OCI-LY3 (cell line): Measurements from ENCODE around the gene RANBP9.

ENCODE experiments used
- H2AFZ ChIP-seq: fragments of 200-600, 300-600 bp; shearing (Covaris generic); 2 replicates; pipeline ENCODE4 v1.6.0; 2014; ENCODE audit warnings: antibody characterized with exemption, low read depth, low read length
- H3K27ac ChIP-seq: fragments of 200-600, 300-600 bp; sonication (generic); 2 replicates; pipeline ENCODE4 v1.5.1; 2014; ENCODE audit warnings: mild to moderate bottlenecking, low read length, moderate library complexity, mixed read lengths
- H3K27me3 ChIP-seq: fragments of 200-600, 300-600 bp; sonication (generic); 2 replicates; pipeline ENCODE4 v1.6.1; 2014; ENCODE audit warnings: low read depth, low read length, mixed read lengths
- H3K36me3 ChIP-seq: fragments of 200-600, 300-600 bp; sonication (generic); replicated peaks from 2 replicates; pipeline ENCODE3; 2014; ENCODE audit warnings: low read depth, low read length, mixed read lengths
- H3K4me1 ChIP-seq: fragments of 300-600, 200-600 bp; sonication (generic); 2 replicates; pipeline ENCODE4 v1.6.1; 2014; ENCODE audit warnings: low read length, mixed read lengths
- H3K4me2 ChIP-seq: fragments of 200-600, 300-600 bp; sonication (generic); 2 replicates; pipeline ENCODE4 v1.6.1; 2014; ENCODE audit warnings: low read length, mixed read lengths
- H3K4me3 ChIP-seq: fragments of 300-600, 200-600 bp; sonication (generic); 2 replicates; pipeline ENCODE4 v1.5.1; 2014; ENCODE audit warnings: antibody characterized with exemption, mild to moderate bottlenecking, low read length, moderate library complexity
- H3K79me2 ChIP-seq: fragments of 300-600, 200-600 bp; shearing (Covaris generic); 2 replicates; pipeline ENCODE4 v1.6.1; 2014; ENCODE audit warnings: mild to moderate bottlenecking, low read length, mixed read lengths
- H3K9ac ChIP-seq: fragments of 300-600, 200-600 bp; shearing (Covaris generic); 2 replicates; pipeline ENCODE4 v1.6.0; 2014; ENCODE audit warnings: mild to moderate bottlenecking, low read length, moderate library complexity
- H3K9me3 ChIP-seq: fragments of 200-600, 300-600 bp; shearing (Covaris generic); 2 replicates; pipeline ENCODE4 v1.6.1; 2014; ENCODE audit warnings: low read length, mixed read lengths; ENCODE audit not compliant: insufficient read depth
- H4K20me1 ChIP-seq: fragments of 200-600, 300-600 bp; sonication (generic); 2 replicates; pipeline ENCODE4 v1.6.1; 2016; ENCODE audit warnings: low read length, mixed read lengths; ENCODE audit not compliant: insufficient read depth
- EZH2phosphoT487 ChIP-seq: fragments of 200-600 bp; shearing (Covaris generic); IDR thresholded peaks from 2 replicates; pipeline ENCODE4 v1.6.1; 2018; ENCODE audit warnings: antibody characterized with exemption, mixed run types, low read depth
- TF ChIP-seq, protein P1 (sequence below): fragments of 200-600, 300-600 bp; sonication (generic); IDR thresholded peaks from 2 replicates; pipeline ENCODE4 v1.5.1; 2014; ENCODE audit warnings: antibody characterized with exemption, low read length, low read depth

RANBP9 gene

DNA sequence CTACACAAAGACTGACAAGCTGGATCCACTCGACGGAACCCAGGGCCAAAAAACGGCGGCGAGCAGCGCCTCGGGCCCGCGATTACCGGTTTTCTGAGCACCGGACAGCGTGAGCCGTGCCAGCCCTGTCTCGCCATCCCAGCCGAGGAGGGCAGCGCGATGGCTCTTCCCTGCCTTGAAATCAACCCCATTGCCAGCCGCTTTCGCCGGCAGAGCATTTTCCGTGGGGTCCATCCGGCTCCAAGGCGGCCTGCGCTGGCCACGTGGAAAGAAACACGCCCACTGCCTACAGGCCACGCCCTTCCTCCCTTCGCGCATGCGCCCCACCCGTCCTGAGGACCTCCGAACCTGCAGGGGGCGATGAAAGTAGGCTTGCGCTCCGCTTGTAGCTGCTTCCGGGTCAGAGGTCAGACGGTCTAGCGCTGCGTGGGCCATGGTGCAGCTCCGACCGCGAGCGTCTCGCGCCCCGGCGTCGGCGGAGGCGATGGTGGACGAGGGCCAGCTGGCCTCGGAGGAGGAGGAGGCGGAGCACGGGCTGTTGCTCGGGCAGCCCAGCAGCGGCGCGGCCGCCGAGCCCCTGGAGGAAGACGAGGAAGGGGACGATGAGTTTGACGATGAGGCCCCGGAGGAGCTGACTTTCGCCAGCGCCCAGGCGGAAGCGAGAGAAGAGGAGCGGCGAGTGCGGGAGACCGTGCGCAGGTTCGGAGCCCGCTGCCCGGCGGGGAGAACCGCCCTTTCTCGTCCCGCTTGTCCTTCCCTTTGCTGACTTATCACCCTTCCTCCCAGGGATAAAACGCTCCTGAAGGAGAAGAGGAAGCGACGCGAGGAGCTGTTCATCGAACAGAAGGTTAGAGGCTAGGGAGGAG, 96.5 kb downstream of the RANBP9 start, which contains the start of gene NOL7:
Gene NOL7, plus strand, starts transcription at position 410 of the 866 bp plus-strand sequence. Its CDS starts 24 bp downstream, at position 434.
- peak within 1 kb of the TSS; percentile 76 for H2AFZ ChIP-seq
- peak within 1 kb of the TSS; percentile 97 for H3K4me3 ChIP-seq
- peaks cover 36% of the 10 kb centered on the region for H3K79me2 ChIP-seq
- peak within 1 kb of the TSS; percentile 82 for H3K4me2 ChIP-seq
- H3K9me3 ChIP-seq = no peaks in the 10 kb centered on the region
- TF ChIP-seq, protein P1, sequence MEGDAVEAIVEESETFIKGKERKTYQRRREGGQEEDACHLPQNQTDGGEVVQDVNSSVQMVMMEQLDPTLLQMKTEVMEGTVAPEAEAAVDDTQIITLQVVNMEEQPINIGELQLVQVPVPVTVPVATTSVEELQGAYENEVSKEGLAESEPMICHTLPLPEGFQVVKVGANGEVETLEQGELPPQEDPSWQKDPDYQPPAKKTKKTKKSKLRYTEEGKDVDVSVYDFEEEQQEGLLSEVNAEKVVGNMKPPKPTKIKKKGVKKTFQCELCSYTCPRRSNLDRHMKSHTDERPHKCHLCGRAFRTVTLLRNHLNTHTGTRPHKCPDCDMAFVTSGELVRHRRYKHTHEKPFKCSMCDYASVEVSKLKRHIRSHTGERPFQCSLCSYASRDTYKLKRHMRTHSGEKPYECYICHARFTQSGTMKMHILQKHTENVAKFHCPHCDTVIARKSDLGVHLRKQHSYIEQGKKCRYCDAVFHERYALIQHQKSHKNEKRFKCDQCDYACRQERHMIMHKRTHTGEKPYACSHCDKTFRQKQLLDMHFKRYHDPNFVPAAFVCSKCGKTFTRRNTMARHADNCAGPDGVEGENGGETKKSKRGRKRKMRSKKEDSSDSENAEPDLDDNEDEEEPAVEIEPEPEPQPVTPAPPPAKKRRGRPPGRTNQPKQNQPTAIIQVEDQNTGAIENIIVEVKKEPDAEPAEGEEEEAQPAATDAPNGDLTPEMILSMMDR = peak; percentile 62
- TF ChIP-seq EZH2phosphoT487 = no peak
- no peaks in the 10 kb centered on the region for H3K27me3 ChIP-seq
- H4K20me1 ChIP-seq = peaks cover 9% of the 10 kb centered on the region
- peaks cover 27% of the 10 kb centered on the region for H3K4me1 ChIP-seq
- peaks cover 26% of the 10 kb centered on the region for H3K36me3 ChIP-seq
- H3K27ac ChIP-seq = peak within 1 kb of the TSS; percentile 56
- H3K9ac ChIP-seq = peak within 1 kb of the TSS; percentile 85

- peak overlapping the region; percentile 43; the same call in 1 of the 2 replicates for H3K27ac ChIP-seq
- TF ChIP-seq, protein P1 = no peak
- TF ChIP-seq EZH2phosphoT487 = no peak
- H3K36me3 ChIP-seq = peaks cover 20% of the 10 kb centered on the region
- peak overlapping the region; percentile 85 for H3K9ac ChIP-seq
- H3K79me2 ChIP-seq = peaks cover 36% of the 10 kb centered on the region
- peak overlapping the region; percentile 76 for H2AFZ ChIP-seq
- no peaks in the 10 kb centered on the region for H3K27me3 ChIP-seq
- no peaks in the 10 kb centered on the region for H3K9me3 ChIP-seq
- H3K4me3 ChIP-seq = peak overlapping the region; percentile 97
- peak overlapping the region; percentile 82 for H3K4me2 ChIP-seq
- peaks cover 27% of the 10 kb centered on the region for H3K4me1 ChIP-seq
- H4K20me1 ChIP-seq = peaks cover 9% of the 10 kb centered on the region
These were observed 97.3 kb downstream of the RANBP9 start for GRCh38 chr6:13614126-13614925.

DNA sequence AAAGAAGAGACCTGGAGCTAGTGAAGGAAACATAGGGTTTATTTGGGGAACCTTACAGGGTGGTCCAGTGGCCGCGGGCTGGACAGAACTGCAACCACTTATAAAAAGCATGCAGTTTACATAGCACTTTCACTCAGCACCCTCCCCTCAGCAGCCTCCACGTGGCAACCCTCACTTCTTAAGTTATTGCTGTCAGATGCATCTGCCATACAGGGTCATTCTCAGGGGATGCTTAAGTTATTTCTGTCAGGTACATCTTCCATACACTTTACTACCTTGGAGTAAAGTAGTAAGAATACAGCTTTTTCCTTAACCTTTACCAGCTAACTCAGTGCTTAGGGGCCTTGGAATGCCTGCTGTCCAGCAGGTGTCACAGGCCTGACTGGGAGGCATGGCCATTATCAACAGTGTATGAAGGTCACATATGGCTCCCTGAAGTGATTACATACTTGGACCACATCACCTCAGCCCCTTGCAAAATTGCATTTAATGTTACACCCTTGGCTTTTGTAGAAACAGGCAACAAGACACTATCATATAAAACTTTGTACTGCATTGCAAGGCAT, 98.5 kb downstream of the RANBP9 start:
- Histone ChIP-seq H3K27ac (no peak overlapping the region), H3K79me2 (peaks cover 36% of the 10 kb centered on the region), H3K4me1 (peaks cover 27% of the 10 kb centered on the region), H2AFZ (no peak overlapping the region), H3K36me3 (peaks cover 15% of the 10 kb centered on the region), H3K9ac (no peak overlapping the region), H3K4me3 (no peak overlapping the region), H3K4me2 (no peak overlapping the region), H4K20me1 (peaks cover 9% of the 10 kb centered on the region), H3K9me3 (no peaks in the 10 kb centered on the region), H3K27me3 (no peaks in the 10 kb centered on the region)
- TF ChIP-seq EZH2phosphoT487 = no peak

DNA sequence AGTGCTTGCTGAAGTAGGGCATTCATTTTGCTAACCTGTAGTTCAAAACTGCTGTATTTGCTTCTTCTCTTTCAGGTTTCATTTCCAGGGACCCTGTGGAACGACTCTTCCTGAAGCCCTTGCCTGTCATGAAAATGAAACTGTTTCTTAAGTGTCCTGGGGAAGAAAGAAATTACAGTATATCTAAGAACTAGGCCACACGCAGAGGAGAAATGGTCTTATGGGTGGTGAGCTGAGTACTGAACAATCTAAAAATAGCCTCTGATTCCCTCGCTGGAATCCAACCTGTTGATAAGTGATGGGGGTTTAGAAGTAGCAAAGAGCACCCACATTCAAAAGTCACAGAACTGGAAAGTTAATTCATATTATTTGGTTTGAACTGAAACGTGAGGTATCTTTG, 99.9 kb downstream of the RANBP9 start:
- Histone ChIP-seq H3K27me3 (no peaks in the 10 kb centered on the region), H3K4me3 (0 out of 2 replicates have a peak overlapping the region, but pooled peaks have one; percentile 31), H3K79me2 (peaks cover 25% of the 10 kb centered on the region), H4K20me1 (peaks cover 9% of the 10 kb centered on the region), H3K27ac (no peak overlapping the region), H3K4me2 (peak overlapping the region; percentile 27), H3K4me1 (peaks cover 20% of the 10 kb centered on the region), H2AFZ (no peak overlapping the region), H3K9me3 (no peaks in the 10 kb centered on the region), H3K36me3 (peaks cover 4% of the 10 kb centered on the region), H3K9ac (no peak overlapping the region)
- TF ChIP-seq, protein P1 = no peak
- TF ChIP-seq EZH2phosphoT487 = no peak
